HL-60/S4 treated with phorbol 12-myristate 13-acetate at 8.2 ng/mL for 4 days and 3 days (cell line): ENCODE data around the gene MRPL53.

Experiments
- in situ Hi-C: fragments of 300-500 bp; cut with MboI; formaldehyde crosslinking; loops from 2 replicates; pipeline ENCODE4 v1.15.0; 2022; ENCODE audit warnings: low sequenced_read_pairs

MRPL53 gene

DNA sequence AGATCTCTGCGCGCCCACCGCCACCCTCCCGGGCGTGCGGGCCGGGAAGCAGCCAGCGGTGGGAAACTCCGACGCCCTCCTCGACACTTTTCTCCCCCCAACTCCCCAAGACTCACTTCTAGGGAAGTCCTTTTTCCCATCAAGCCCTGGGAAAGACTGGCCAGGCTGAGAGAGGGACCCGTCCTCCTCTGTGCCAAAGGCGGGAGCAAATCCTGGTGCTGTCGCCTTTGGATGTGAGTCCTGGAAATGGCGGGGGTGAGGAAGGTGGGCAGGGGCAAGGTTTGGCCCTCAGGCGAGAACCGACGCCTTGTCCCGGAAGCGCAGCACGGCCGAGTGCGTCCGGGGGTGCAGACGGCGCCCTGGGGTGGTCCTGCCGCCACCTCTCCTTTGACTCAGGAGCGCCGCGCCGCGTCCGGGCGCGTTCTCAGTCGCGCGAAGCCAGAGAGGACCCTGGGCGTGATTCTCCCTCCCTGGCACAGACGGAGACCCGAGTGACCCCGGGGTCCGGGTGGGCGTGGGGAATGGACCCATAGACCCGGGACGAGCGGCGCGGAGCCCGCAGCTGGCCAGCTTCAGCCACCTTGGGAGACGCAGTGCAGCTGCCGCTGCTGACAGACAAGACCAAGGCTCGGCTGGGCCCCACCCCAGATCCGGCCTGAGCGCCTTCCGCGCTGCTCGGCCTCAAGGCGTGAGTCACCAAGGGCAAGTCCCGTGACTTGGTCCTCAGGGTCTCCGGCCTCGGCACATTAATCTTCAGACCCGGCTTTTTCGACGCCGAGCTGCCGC is 30.4 kb upstream of the MRPL53 start:
- in situ Hi-C loops: no loop called here

DNA sequence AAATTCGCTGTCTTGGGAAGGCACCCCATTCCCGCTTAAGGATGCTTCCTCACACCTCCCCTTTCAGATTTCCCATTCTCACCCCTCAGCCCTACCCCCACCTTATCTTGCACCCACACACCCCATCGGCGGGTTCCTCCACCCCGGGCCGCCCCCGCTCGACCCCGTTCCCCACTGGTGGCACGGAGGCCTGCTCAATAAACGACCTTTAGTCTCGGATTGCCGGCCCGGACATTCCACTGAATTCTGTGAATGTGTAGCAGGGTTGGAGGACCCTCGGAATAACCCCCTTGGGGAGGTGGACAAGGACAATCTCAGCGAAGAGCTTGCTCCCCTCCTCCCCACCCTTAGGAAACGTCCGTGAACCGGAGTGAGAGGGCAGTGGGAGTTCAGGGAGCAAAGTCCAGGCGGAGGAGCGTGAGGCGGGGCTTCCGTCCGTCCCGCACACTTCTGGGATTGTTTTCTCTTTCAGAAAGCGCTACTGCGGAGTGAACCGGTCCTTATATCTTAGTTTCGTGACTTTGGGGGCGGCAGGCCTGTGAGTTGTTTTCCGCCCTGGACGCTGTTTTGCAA is 29.8 kb upstream of the MRPL53 start:
- in situ Hi-C loops: no loop called here

DNA sequence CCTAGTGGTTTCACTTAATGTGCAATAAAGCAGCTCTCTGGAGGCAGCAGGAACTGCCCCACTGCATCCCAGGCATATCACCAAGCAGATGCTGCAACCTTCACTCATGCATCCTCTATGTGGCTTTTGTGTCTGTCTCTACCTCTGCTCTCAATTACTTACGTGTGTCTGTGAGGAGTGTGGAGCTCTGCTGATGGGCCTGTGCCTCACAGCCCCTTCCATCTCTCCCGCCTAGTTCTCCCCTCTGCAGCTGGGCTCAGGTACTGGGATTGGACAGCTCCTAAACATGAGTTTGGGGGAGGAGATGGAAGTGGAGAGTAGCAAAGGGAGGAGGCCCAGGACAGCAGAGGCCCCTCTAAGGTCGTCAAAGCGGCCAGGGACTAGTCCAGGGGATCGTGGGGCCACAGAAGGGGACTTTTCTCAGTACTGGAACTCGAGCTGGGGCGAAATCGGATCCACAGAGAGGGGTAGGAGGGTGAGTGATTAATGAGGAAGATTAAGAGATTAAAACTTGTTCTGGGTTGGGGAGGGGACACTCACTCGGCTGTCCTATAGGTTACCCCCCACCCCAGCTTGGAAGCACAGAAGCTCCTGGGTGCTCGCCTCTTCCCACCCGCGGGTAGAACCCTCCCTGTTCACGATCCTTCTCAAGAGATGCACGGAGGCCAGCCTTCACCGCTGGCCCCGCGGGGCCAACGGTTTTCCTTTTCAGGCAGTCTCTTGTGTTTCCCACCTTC is 29.0 kb upstream of the MRPL53 start:
- in situ Hi-C loops: no loop called here

DNA sequence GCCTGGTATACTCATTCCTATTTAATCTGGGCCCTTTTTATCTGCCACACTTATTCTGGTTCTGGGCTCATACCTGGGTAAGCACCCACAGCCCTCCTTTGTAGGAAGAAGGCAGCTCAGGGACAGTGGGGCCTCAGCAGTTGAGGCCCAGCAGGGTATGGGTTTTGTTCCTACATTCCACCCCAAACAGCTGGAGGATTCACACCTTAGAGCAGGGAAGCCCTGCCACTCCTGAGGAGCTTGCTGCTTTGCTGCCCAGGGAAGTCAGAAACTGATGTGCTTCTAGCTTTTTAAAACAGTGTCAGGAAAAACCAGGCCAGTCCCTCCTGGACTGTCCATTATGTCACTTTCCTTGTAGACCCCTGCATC is 28.1 kb upstream of the MRPL53 start:
- in situ Hi-C loops: no loop called here

GRCh38 chr2:74499940-74500577 is 27.6 kb upstream of the MRPL53 start:
- in situ Hi-C loops: loop anchor here (25.0 kb wide), 1 partner anchor 87 kb away; no protein-coding TSS in a partner anchor

GRCh38 chr2:74499267-74499939 is 26.9 kb upstream of the MRPL53 start, which contains the start of gene LBX2:
TSS of gene LBX2 (minus strand) at chr2:74499603. CDS start at chr2:74499537, 66 bp downstream.
- in situ Hi-C loops: loop anchor here (25.0 kb wide), 1 partner anchor 88 kb away; no protein-coding TSS in a partner anchor

- in situ Hi-C loops: loop anchor here (25.0 kb wide), 1 partner anchor 89 kb away; no protein-coding TSS in a partner anchor
These were observed 26.2 kb upstream of the MRPL53 start for GRCh38 chr2:74498500-74499266.

DNA sequence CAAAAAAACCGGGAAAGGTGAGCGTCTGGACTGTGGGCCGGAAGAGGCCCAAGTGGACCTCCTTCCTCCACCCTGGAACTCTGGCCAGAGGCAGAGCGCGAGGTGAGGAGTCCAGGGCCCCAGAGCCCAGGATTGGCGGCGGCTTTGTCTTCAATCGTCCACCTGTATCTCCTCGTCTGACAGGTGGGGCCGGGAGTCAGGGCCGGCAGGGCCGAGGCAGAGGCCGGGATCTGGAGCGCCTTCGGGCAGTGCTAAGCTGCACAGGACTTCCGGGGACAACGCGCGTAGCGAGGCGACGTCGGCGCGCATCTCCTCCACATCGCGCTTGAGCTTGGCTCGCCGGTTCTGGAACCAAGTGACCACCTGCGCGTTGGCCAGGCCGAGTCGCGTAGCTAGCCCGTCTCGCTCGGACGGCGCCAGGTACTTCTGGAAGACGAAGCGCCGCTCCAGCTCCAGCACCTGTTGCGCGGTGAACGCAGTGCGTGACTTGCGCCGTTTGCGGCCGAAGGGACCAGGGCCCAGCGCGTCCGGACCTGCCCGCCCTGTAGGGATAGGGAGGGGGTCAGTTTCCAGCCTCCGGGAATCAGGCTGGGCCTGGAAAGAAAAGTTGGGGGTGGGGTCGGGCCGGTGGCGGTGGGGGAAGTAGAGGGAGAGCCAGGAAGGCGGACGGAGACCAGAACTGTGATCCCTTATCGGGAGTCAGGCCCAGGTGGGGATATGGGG is 25.5 kb upstream of the MRPL53 start:
- in situ Hi-C loops: loop anchor here (25.0 kb wide), 1 partner anchor 89 kb away; no protein-coding TSS in a partner anchor

DNA sequence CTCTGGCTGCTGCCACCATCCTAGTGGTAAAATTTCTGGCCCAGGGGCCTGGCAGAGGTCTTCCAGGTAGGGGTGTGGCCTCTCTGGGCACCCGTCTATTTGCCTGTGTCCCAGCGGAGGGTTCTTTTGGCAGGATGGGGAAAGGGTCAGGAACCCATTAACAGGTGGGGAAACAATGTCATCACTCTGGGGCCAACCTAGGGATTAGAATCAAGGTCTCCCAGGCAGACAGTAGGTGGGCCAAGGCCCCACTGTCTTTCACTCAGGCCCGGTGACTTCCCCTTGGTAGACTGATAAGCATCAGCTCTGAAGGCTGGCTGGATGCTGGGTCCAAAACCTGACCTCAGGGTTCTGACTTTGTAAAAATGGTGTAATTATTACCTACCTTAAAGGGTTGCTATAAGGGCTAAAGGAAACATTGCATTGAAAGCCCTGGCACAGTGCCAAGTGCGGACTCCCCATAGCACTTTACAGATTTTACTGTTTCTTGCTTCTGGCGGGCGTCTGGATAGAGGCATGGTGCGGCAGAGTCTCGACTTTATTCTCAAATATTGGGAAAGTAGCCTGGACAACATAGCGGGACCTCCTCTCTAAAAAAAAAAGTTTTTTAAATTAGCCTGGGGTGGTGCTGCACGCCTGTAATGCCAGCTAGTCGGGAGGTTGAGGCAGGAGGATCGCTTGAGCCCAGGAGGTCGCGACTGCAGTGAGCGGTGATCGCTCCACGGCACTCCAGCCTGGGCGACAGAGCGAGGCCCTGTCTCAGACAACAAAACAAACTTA is 24.7 kb upstream of the MRPL53 start:
- in situ Hi-C loops: loop anchor here (25.0 kb wide), 1 partner anchor 90 kb away; no protein-coding TSS in a partner anchor

- in situ Hi-C loops: loop anchor here (25.0 kb wide), 1 partner anchor 92 kb away; no protein-coding TSS in a partner anchor
These were observed 23.0 kb upstream of the MRPL53 start for GRCh38 chr2:74495440-74495839.

DNA sequence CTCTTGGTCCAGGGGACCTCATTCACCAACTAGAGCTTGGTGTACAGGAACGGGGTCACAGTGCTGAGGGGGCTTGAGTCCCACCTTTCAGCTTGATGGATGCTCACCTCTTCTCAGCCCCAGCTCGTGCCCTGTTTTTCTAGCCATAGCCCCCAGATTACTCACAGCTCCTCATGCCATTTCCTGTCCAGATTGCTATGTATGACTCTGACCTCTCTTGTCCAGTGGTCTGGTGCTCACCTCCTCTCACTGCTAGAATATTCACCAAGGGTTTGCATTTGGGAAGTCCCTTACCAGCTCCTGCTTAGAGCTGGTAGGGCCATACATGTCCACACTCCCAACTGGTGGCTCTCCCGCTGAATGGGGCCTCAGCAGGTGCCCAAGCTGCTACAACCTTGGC is 21.1 kb upstream of the MRPL53 start:
- in situ Hi-C loops: loop anchor here (25.0 kb wide), 1 partner anchor 94 kb away; no protein-coding TSS in a partner anchor

- in situ Hi-C loops: loop anchor here (25.0 kb wide), 1 partner anchor 95 kb away; no protein-coding TSS in a partner anchor
These were observed 19.4 kb upstream of the MRPL53 start for GRCh38 chr2:74491648-74492544.

DNA sequence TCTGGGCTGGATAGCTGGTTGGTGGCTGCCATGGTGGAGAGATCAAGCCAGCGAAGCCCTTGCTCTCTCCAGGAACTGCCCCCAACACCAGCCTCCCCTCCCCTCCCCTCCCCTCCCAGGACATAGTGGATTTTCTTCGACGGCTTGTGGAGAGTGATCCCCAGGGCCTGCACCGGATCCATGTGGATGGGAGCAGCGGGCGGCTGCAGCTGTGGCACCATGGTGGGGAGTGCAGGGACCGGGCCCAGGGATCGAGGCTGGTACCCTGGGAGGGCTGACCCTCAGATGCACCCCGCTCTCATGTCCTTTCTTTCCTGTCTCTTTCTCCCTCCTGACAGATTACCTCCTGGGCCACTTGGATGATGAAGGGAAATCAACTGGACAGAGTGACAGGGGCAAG is 17.4 kb upstream of the MRPL53 start:
- in situ Hi-C loops: loop anchor here (25.0 kb wide), 1 partner anchor 97 kb away; no protein-coding TSS in a partner anchor

DNA sequence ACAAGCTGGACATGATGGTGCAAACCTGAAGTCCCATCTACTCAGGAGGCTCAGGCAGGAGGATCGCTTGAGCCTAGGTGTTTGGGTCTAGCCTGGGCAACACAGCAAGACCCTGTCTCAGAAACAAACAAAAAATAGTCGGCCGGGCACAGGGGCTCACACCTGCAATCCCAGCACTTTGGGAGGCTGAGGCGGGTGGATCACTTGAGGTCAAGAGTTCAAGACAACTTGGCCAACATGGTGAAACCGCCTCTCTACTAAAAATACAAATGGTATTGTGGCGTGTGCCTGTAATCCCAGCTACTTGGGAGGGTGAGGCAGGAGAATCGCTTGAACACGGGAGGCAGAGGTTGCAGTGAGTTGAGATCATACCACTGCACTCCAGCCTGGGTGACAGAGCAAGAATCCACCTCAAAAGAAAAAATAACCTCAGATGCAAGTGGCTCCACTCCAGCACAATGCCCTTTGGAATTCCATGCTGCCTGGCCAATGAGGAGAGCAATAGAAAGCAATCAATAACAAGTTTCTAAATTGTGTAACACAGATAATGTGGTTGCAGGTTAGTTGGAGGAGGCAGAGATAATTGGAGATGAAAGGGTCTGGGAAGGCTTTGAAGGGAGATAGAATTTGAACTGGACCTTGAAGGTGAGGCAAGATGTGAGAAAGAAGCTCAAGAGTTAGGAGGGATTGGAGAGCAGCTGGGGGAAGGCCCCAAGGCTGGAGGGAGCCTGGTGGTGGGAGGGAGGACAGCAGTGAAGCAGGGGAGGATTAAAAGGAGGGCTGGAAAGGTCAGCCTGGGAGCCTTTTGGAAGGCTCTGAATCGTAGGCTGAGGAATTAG is 16.4 kb upstream of the MRPL53 start:
- in situ Hi-C loops: loop anchor here (25.0 kb wide), 1 partner anchor 98 kb away; no protein-coding TSS in a partner anchor

GRCh38 chr2:74486141-74486540 is 13.7 kb upstream of the MRPL53 start:
- in situ Hi-C loops: loop anchor here (25.0 kb wide), 1 partner anchor 101 kb away; no protein-coding TSS in a partner anchor

GRCh38 chr2:74483675-74484164 is 11.2 kb upstream of the MRPL53 start:
- in situ Hi-C loops: loop anchor here (25.0 kb wide), 1 partner anchor 104 kb away; no protein-coding TSS in a partner anchor
